GM18907 (cell line): ENCODE results near the gene TOM1L2.
"Not testable (repeated sequence)": the region's sequence is repeated elsewhere in the genome, so short reads cannot be mapped to it uniquely, and the experiment has no call there.

Experiments
- ATAC-seq: cut with Tn5 transposase; IDR thresholded peaks from one replicate; pipeline ENCODE4 v1.9.1; 2021; ENCODE audit warnings: mild to moderate bottlenecking, moderate library complexity; ENCODE audit not compliant: unreplicated experiment

The TOM1L2 gene

GRCh38 chr17:17995887-17996286 lies 23.7 kb upstream of the TOM1L2 start:
- not testable (repeated sequence) for ATAC-seq

GRCh38 chr17:17994271-17995069 lies 22.3 kb upstream of the TOM1L2 start:
- ATAC-seq: no peak

GRCh38 chr17:17993852-17994251 lies 21.7 kb upstream of the TOM1L2 start:
- ATAC-seq: no peak

GRCh38 chr17:17993366-17993765 lies 21.2 kb upstream of the TOM1L2 start:
- no peak for ATAC-seq

- no peak for ATAC-seq
Measured at GRCh38 chr17:17990282-17990681, 18.1 kb upstream of the TOM1L2 start.

- ATAC-seq: no peak
Measured at GRCh38 chr17:17989618-17990017, 17.4 kb upstream of the TOM1L2 start.

GRCh38 chr17:17989081-17989480 lies 16.9 kb upstream of the TOM1L2 start:
- no peak for ATAC-seq

GRCh38 chr17:17988427-17988945 lies 16.3 kb upstream of the TOM1L2 start:
- ATAC-seq: no peak

- no peak for ATAC-seq
Measured at GRCh38 chr17:17987901-17988300, 15.7 kb upstream of the TOM1L2 start.

- ATAC-seq: no peak
Measured at GRCh38 chr17:17987187-17987896, 15.1 kb upstream of the TOM1L2 start.

GRCh38 chr17:17985555-17985954 lies 13.4 kb upstream of the TOM1L2 start:
- ATAC-seq: no peak

GRCh38 chr17:17985153-17985552 lies 13.0 kb upstream of the TOM1L2 start:
- no peak for ATAC-seq

GRCh38 chr17:17983776-17984175 lies 11.6 kb upstream of the TOM1L2 start:
- no peak for ATAC-seq

- no peak for ATAC-seq
Measured at GRCh38 chr17:17983376-17983775, 11.2 kb upstream of the TOM1L2 start.

GRCh38 chr17:17982801-17983200 lies 10.6 kb upstream of the TOM1L2 start:
- no peak for ATAC-seq

GRCh38 chr17:17981330-17981729 lies 9.1 kb upstream of the TOM1L2 start:
- ATAC-seq: no peak

GRCh38 chr17:17979778-17980177 lies 7.6 kb upstream of the TOM1L2 start:
- ATAC-seq: no peak

GRCh38 chr17:17978481-17979424 lies 6.6 kb upstream of the TOM1L2 start:
- no peak for ATAC-seq

GRCh38 chr17:17976931-17977570 lies 4.9 kb upstream of the TOM1L2 start:
- no peak for ATAC-seq

- no peak for ATAC-seq
Measured at GRCh38 chr17:17975436-17975835, 3.2 kb upstream of the TOM1L2 start.

GRCh38 chr17:17972952-17973254 lies 703 bp upstream of the TOM1L2 start:
- ATAC-seq: no peak
